Breast epithelium (tissue), 3 donors: Measurements from ENCODE around the gene AGER.

ENCODE experiments used
- CTCF ChIP-seq, 3 donors: fragments of 450-650 bp; IDR thresholded peaks; one replicate each; pipeline ENCODE4 v1.5.1; 2016 to 2017; ENCODE audit warnings: antibody characterized with exemption in 3 of 3, mild to moderate bottlenecking in 3 of 3, moderate library complexity in 3 of 3
- POLR2A ChIP-seq: fragments of 450-650 bp; IDR thresholded peaks from one replicate; pipeline ENCODE4 v1.6.1; 2016; ENCODE audit warnings: antibody characterized with exemption, mild to moderate bottlenecking, moderate library complexity

GRCh38 chr6:32167761-32168262 lies 16.2 kb downstream of the AGER start:
- TF ChIP-seq CTCF (IDR thresholded peaks at IDR 0.05) (no peak), POLR2A (no peak)
